Tibial nerve (tissue), 4 donors: ENCODE results near the gene CHST15. TPM values are rescaled to one million over a fixed set of nuclear protein-coding genes. Genes with fewer than 3 reads are reported as not detected.

Experiments
- DNase-seq, 2 donors: peaks; one replicate each; pipeline ENCODE4 v3.0.0-alpha.2; 2019; ENCODE audit warnings: low spot score in 2 of 2
- H3K27ac ChIP-seq, 4 donors: fragments of 200-600 bp; sonication (generic) in 3 of 4; one replicate each; pipeline ENCODE4 v1.5.1; 2017 to 2019; ENCODE audit warnings: mild to moderate bottlenecking in 1 of 4
- H3K27me3 ChIP-seq, 2 donors: fragments of 200-600 bp; sonication (generic) in 1 of 2; one replicate each; pipeline versions ENCODE4 v1.5.1 to v1.6.0; 2017 to 2019
- H3K36me3 ChIP-seq, 3 donors: fragments of 200-600 bp; sonication (generic); one replicate each; pipeline ENCODE4 v1.5.1; 2018 to 2019
- H3K4me1 ChIP-seq, 4 donors: fragments of 200-600 bp; sonication (generic) in 3 of 4; one replicate each; pipeline ENCODE4 v1.5.1; 2017 to 2019
- H3K4me3 ChIP-seq, 4 donors: fragments of 200-600 bp; sonication (generic) in 3 of 4; one replicate each; pipeline ENCODE4 v1.5.1; 2017 to 2019; ENCODE audit warnings: mild to moderate bottlenecking in 1 of 4, moderate library complexity in 1 of 4
- H3K9me3 ChIP-seq, 4 donors: fragments of 200-600 bp; sonication (generic) in 3 of 4; one replicate each; pipeline ENCODE4 v1.5.1; 2017 to 2019
- CTCF ChIP-seq, 5 experiments: fragments of 200-600 bp in 3 of 5; fragments of 450-650 bp in 2 of 5; sonication (generic) in 3 of 5; IDR thresholded peaks; one replicate each; pipeline ENCODE4 v1.5.1; 2016 to 2019; ENCODE audit warnings: antibody characterized with exemption in 5 of 5, mild to moderate bottlenecking in 3 of 5, moderate library complexity in 2 of 5
- EP300 ChIP-seq, 2 donors: sonication (generic); formaldehyde crosslinking; IDR thresholded peaks; one replicate each; pipeline ENCODE4 v1.6.1; 2017; ENCODE audit warnings: antibody characterized with exemption in 2 of 2, mild to moderate bottlenecking in 1 of 2
- POLR2A ChIP-seq, 2 donors: fragments of 450-650 bp; IDR thresholded peaks; one replicate each; pipeline ENCODE4 v1.6.1; 2017; ENCODE audit warnings: antibody characterized with exemption in 2 of 2, mild to moderate bottlenecking in 2 of 2, moderate library complexity in 2 of 2
- WGBS, 2 donors: methylation state at CpG; one replicate each; pipeline ENCODE4 v1.1.5; 2018; 5-methylcytosine and 5-hydroxymethylcytosine counted together
- total RNA-seq, 4 donors: library from RNA; depleted of rRNA; stranded (reverse); fragments of >200 nt; gene quantifications; one replicate each; pipeline ENCODE4 v1.1.0, GENCODE V29; 2016

Gene CHST15
- total RNA-seq, 4 donors from 2014 or later, result 29.8 to 45.6 (median 34.3) TPM

GRCh38 chr10:124078028-124078427 is 15.4 kb downstream of the CHST15 start:
- Histone ChIP-seq H3K4me1 (peaks cover 0 to 31% (median 9%) of the 10 kb centered on the region in 4 donors), H3K27ac (no peak overlapping the region), H3K9me3 (no peaks in the 10 kb centered on the region), H3K4me3 (no peak overlapping the region), H3K27me3 (no peaks in the 10 kb centered on the region), H3K36me3 (no peaks in the 10 kb centered on the region)
- WGBS, 2 donors, result 84 to 86% methylated on average over 4 of the region's 4 CpGs
- TF ChIP-seq CTCF (IDR thresholded peaks at IDR 0.05), result no peak
- no peak for TF ChIP-seq POLR2A (IDR thresholded peaks at IDR 0.05)
- no peak for TF ChIP-seq EP300 (IDR thresholded peaks at IDR 0.05)
- DNase-seq, result no peak

GRCh38 chr10:124077208-124077993 is 16.0 kb downstream of the CHST15 start:
- Histone ChIP-seq H3K36me3 (no peaks in the 10 kb centered on the region), H3K27ac (no peak overlapping the region), H3K27me3 (no peaks in the 10 kb centered on the region), H3K4me1 (peaks cover 0 to 31% (median 9%) of the 10 kb centered on the region in 4 donors), H3K4me3 (no peak overlapping the region), H3K9me3 (no peaks in the 10 kb centered on the region)
- TF ChIP-seq EP300 (IDR thresholded peaks at IDR 0.05) (no peak), CTCF (IDR thresholded peaks at IDR 0.05) (no peak), POLR2A (IDR thresholded peaks at IDR 0.05) (no peak)
- WGBS, 2 donors, result 82 to 83% methylated on average over 12 of the region's 12 CpGs
- DNase-seq, result no peak

- H3K27me3 ChIP-seq, result no peaks in the 10 kb centered on the region
- H3K9me3 ChIP-seq, result no peaks in the 10 kb centered on the region
- TF ChIP-seq POLR2A (IDR thresholded peaks at IDR 0.05) (no peak), CTCF (IDR thresholded peaks at IDR 0.05) (no peak), EP300 (IDR thresholded peaks at IDR 0.05) (no peak)
- no peak overlapping the region for H3K4me3 ChIP-seq
- no peaks in the 10 kb centered on the region for H3K36me3 ChIP-seq
- no peak for DNase-seq
- no peak overlapping the region for H3K27ac ChIP-seq
- peaks cover 0 to 31% (median 12%) of the 10 kb centered on the region in 4 donors for H3K4me1 ChIP-seq
- 80 to 90% methylated on average over 9 of the region's 9 CpGs for WGBS, 2 donors
Observed at GRCh38 chr10:124076148-124076733, 17.2 kb downstream of the CHST15 start.

GRCh38 chr10:124075231-124075955 is 18.0 kb downstream of the CHST15 start:
- TF ChIP-seq CTCF (IDR thresholded peaks at IDR 0.05) (no peak), POLR2A (IDR thresholded peaks at IDR 0.05) (no peak), EP300 (IDR thresholded peaks at IDR 0.05) (no peak)
- peaks cover 0 to 31% (median 12%) of the 10 kb centered on the region in 4 donors for H3K4me1 ChIP-seq
- H3K4me3 ChIP-seq, result no peak overlapping the region
- no peak for DNase-seq
- no peaks in the 10 kb centered on the region for H3K27me3 ChIP-seq
- no peaks in the 10 kb centered on the region for H3K9me3 ChIP-seq
- no peaks in the 10 kb centered on the region for H3K36me3 ChIP-seq
- H3K27ac ChIP-seq, result peak overlapping the region in 1 of 4 donors; percentile 69
- WGBS, 2 donors, result 29 to 35% methylated on average over 12 of the region's 12 CpGs
